SKM-1 (cell line): ENCODE data around the gene COL5A1.
"Not testable (repeated sequence)": the region's sequence is repeated elsewhere in the genome, so short reads cannot be mapped to it uniquely, and the experiment has no call there.

Source experiments
- DNase-seq: peaks from one replicate; lab custom pipeline; 2025; ENCODE audit not compliant: unreplicated experiment; lab: John Stamatoyannopoulos, UW

COL5A1 gene

GRCh38 chr9:134690301-134690751 is 48.7 kb downstream of the COL5A1 start:
- no peak for DNase-seq

- no peak for DNase-seq
Observed at GRCh38 chr9:134690946-134691694, 49.5 kb downstream of the COL5A1 start.

GRCh38 chr9:134691695-134692572 is 50.3 kb downstream of the COL5A1 start:
- DNase-seq: no peak

- DNase-seq: no peak
Observed at GRCh38 chr9:134692573-134692860, 50.9 kb downstream of the COL5A1 start.

- no peak for DNase-seq
Observed at GRCh38 chr9:134693011-134693410, 51.4 kb downstream of the COL5A1 start.

GRCh38 chr9:134693641-134694367 is 52.2 kb downstream of the COL5A1 start:
- DNase-seq: no peak

GRCh38 chr9:134694368-134694665 is 52.7 kb downstream of the COL5A1 start:
- DNase-seq: no peak

- no peak for DNase-seq
Observed at GRCh38 chr9:134694714-134695113, 53.1 kb downstream of the COL5A1 start.

- DNase-seq: no peak
Observed at GRCh38 chr9:134695144-134695543, 53.5 kb downstream of the COL5A1 start.

GRCh38 chr9:134696433-134696832 is 54.8 kb downstream of the COL5A1 start:
- no peak for DNase-seq

- DNase-seq: no peak
Observed at GRCh38 chr9:134698111-134698510, 56.5 kb downstream of the COL5A1 start.

GRCh38 chr9:134698587-134699342 is 57.2 kb downstream of the COL5A1 start:
- DNase-seq: peak; percentile 47

GRCh38 chr9:134699343-134699740 is 57.7 kb downstream of the COL5A1 start:
- no peak for DNase-seq

- no peak for DNase-seq
Observed at GRCh38 chr9:134700636-134701350, 59.2 kb downstream of the COL5A1 start.

- DNase-seq: no peak
Observed at GRCh38 chr9:134701581-134702259, 60.1 kb downstream of the COL5A1 start.

GRCh38 chr9:134702291-134702690 is 60.7 kb downstream of the COL5A1 start:
- no peak for DNase-seq

GRCh38 chr9:134703730-134704114 is 62.1 kb downstream of the COL5A1 start:
- DNase-seq: not testable (repeated sequence)

GRCh38 chr9:134704498-134704897 is 62.9 kb downstream of the COL5A1 start:
- no peak for DNase-seq

GRCh38 chr9:134705786-134706185 is 64.2 kb downstream of the COL5A1 start:
- no peak for DNase-seq

GRCh38 chr9:134706522-134706921 is 64.9 kb downstream of the COL5A1 start:
- no peak for DNase-seq
